ENCODE data around the gene C1orf35. TPM values are rescaled to one million over a fixed set of nuclear protein-coding genes. Genes with fewer than 3 reads are reported as not detected.

Gene C1orf35
- total RNA-seq, 1 experiment from 2014 or later: 31.0 TPM

DNA sequence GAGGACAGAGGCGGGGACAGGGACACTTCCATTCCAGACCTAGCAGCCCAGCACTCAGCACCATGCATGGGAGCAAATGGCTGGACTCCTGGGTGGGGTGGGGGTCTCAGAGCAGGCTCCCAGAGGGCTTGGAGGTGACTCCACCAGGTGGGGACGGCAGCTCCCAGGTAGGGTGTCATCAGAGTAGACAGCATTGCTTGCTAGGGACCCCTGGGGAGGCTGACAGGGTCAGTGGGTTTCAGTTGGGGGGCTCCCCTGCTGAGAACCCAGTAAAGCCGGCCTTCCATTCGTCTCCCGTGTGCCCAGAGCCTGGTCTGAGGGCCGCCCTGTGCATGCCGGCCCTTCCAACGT lies 41.8 kb upstream of the C1orf35 start:
- Histone ChIP-seq H3K4ac (ENCODE audit: low read depth, low read length) (no peak overlapping the region), H3K27me3 (ENCODE audit: insufficient read depth, low read length) (no peaks in the 10 kb centered on the region), H3K23me2 (ENCODE audit: insufficient read length, low read depth, low read length, poor library complexity, severe bottlenecking) (peaks cover 7% of the 10 kb centered on the region), H4K5ac (ENCODE audit: insufficient read length, low read depth, low read length) (no peak overlapping the region), H3K4me2 (ENCODE audit: insufficient read depth, insufficient read length, low read length) (no peak overlapping the region), H2BK20ac (ENCODE audit: low read depth, low read length, poor library complexity, severe bottlenecking) (no peak overlapping the region), H3K9me3 (ENCODE audit: control insufficient read depth, low read depth, low read length) (no peaks in the 10 kb centered on the region), H2AFZ (ENCODE audit: low read length) (no peak overlapping the region), H2BK5ac (ENCODE audit: insufficient read length, low read length) (no peak overlapping the region), H3K18ac (ENCODE audit: insufficient read length, low read depth, low read length) (no peak overlapping the region), H2BK120ac (ENCODE audit: low read depth, low read length, poor library complexity, severe bottlenecking) (no peak overlapping the region), H3K14ac (ENCODE audit: insufficient read depth, low read length) (no peak overlapping the region), H4K8ac (replicated peaks; ENCODE audit: insufficient read length, low read depth, low read length) (no peak overlapping the region), H3K27ac (ENCODE audit: insufficient read length, low read depth, low read length) (no peak overlapping the region), H3K56ac (ENCODE audit: insufficient read length, low read depth, low read length) (no peak overlapping the region), H2BK15ac (ENCODE audit: low read depth, low read length) (no peak overlapping the region), H3K79me1 (ENCODE audit: insufficient read depth, low read depth, low read length, poor library complexity, severe bottlenecking) (peaks cover 8% of the 10 kb centered on the region), H3K23ac (ENCODE audit: insufficient read length, low read depth, low read length) (no peak overlapping the region), H3K9ac (ENCODE audit: extremely low read depth, insufficient read length, low read length) (no peak overlapping the region), H3K79me2 (ENCODE audit: insufficient read depth, low read length) (peaks cover 15% of the 10 kb centered on the region; the same call in 1 of the 2 replicates), H2BK12ac (ENCODE audit: insufficient read length, low read depth, low read length) (no peak overlapping the region), H4K20me1 (ENCODE audit: control insufficient read depth, insufficient read depth, insufficient read length) (peaks cover 2% of the 10 kb centered on the region), H3K4me1 (ENCODE audit: insufficient read depth, low read length) (no peaks in the 10 kb centered on the region), H3T11ph (ENCODE audit: low read length) (no peak overlapping the region), H4K91ac (ENCODE audit: insufficient read length, low read depth, low read length) (no peak overlapping the region), H2AK5ac (ENCODE audit: insufficient read length, low read length) (no peak overlapping the region)
- peaks cover 4 to 19% of the 10 kb centered on the region in 2 experiments for H3K4me1 Mint-ChIP-seq
- no CpG with 5 or more reads among the region's 8 CpGs for WGBS (ENCODE audit: extremely low coverage, insufficient read length, low lambda C conversion rate)
- H3K9me3 Mint-ChIP-seq: no peaks in the 10 kb centered on the region
- no peak for DNase-seq
- H3K27ac Mint-ChIP-seq: no peak overlapping the region
- H3K36me3 Mint-ChIP-seq (ENCODE audit: insufficient read depth in 1 of 3, low read depth in 3 of 3): no peaks in the 10 kb centered on the region; a peak in 1 of 7 replicates
- TF ChIP-seq, protein P1, sequence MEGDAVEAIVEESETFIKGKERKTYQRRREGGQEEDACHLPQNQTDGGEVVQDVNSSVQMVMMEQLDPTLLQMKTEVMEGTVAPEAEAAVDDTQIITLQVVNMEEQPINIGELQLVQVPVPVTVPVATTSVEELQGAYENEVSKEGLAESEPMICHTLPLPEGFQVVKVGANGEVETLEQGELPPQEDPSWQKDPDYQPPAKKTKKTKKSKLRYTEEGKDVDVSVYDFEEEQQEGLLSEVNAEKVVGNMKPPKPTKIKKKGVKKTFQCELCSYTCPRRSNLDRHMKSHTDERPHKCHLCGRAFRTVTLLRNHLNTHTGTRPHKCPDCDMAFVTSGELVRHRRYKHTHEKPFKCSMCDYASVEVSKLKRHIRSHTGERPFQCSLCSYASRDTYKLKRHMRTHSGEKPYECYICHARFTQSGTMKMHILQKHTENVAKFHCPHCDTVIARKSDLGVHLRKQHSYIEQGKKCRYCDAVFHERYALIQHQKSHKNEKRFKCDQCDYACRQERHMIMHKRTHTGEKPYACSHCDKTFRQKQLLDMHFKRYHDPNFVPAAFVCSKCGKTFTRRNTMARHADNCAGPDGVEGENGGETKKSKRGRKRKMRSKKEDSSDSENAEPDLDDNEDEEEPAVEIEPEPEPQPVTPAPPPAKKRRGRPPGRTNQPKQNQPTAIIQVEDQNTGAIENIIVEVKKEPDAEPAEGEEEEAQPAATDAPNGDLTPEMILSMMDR (conservative IDR thresholded peaks at IDR 0.05): no peak
- no peaks in the 10 kb centered on the region for H3K27me3 Mint-ChIP-seq (ENCODE audit: low read depth)
- no peak overlapping the region for H3K4me3 Mint-ChIP-seq
